Esophagus squamous epithelium (tissue), 5 donors: Measurements from ENCODE around the gene TUBGCP2. TPM values are rescaled to one million over a fixed set of nuclear protein-coding genes. Genes with fewer than 3 reads are reported as not detected.
A peak's percentile ranks its signal among the peaks of the same experiment; 100 is the strongest.

ENCODE experiments used
- DNase-seq: peaks from one replicate; lab custom pipeline; 2025; lab: John Stamatoyannopoulos, UW
- H3K27ac ChIP-seq, 4 donors: fragments of 200-600 bp; sonication (generic); one replicate each; pipeline ENCODE4 v1.5.1; 2016 to 2019; ENCODE audit warnings: mild to moderate bottlenecking in 1 of 4
- H3K27me3 ChIP-seq, 4 donors: fragments of 200-600 bp; sonication (generic); 1 replicate in 3 of 4; 2 replicates in 1 of 4; pipeline versions ENCODE4 v1.5.1 to v1.6.0; 2017 to 2021; ENCODE audit warnings: antibody characterized with exemption in 1 of 4
- H3K36me3 ChIP-seq, 3 donors: fragments of 200-600 bp; sonication (generic); one replicate each; pipeline ENCODE4 v1.5.1; 2016 to 2019
- H3K4me1 ChIP-seq, 3 donors: fragments of 200-600 bp; sonication (generic); one replicate each; pipeline ENCODE4 v1.5.1; 2017 to 2019
- H3K4me3 ChIP-seq, 4 donors: fragments of 200-600 bp; sonication (generic); 1 replicate in 3 of 4; 2 replicates in 1 of 4; pipeline ENCODE4 v1.5.1; 2016 to 2019; ENCODE audit warnings: mild to moderate bottlenecking in 2 of 4, moderate library complexity in 1 of 4
- H3K9me3 ChIP-seq, 3 donors: fragments of 200-600 bp; sonication (generic); one replicate each; pipeline ENCODE4 v1.5.1; 2016 to 2019
- POLR2A ChIP-seq, 4 donors: fragments of 450-650 bp; IDR thresholded peaks; one replicate each; pipeline ENCODE4 v1.6.1; 2017; ENCODE audit warnings: antibody characterized with exemption in 4 of 4, mild to moderate bottlenecking in 4 of 4, moderate library complexity in 3 of 4
- WGBS, 2 donors: methylation state at CpG; one replicate each; pipeline ENCODE4 v1.1.5; 2018; 5-methylcytosine and 5-hydroxymethylcytosine counted together
- intact Hi-C: fragments of 100-400 bp; cut with DNase I; formaldehyde crosslinking; loops from one replicate; pipeline ENCODE4 v1.15.0; 2022
- total RNA-seq, 4 donors: library from RNA; depleted of rRNA; stranded (reverse); fragments of >200 nt; gene quantifications; one replicate each; pipeline ENCODE4 v1.1.0, GENCODE V29; 2016
- TF ChIP-seq, protein P1 (sequence below), 6 experiments: fragments of 450-650 bp in 4 of 6; fragments of 200-600 bp in 2 of 6; sonication (generic) in 2 of 6; IDR thresholded peaks; one replicate each; pipeline ENCODE4 v1.5.1; 2016 to 2019; ENCODE audit warnings: antibody characterized with exemption in 6 of 6, mild to moderate bottlenecking in 4 of 6, moderate library complexity in 4 of 6
- donor health status: DM: yes; HTN: yes; CAD: no.

The TUBGCP2 gene
- total RNA-seq, 4 donors from 2014 or later: 28.4 to 44.4 (median 38.9) TPM

DNA sequence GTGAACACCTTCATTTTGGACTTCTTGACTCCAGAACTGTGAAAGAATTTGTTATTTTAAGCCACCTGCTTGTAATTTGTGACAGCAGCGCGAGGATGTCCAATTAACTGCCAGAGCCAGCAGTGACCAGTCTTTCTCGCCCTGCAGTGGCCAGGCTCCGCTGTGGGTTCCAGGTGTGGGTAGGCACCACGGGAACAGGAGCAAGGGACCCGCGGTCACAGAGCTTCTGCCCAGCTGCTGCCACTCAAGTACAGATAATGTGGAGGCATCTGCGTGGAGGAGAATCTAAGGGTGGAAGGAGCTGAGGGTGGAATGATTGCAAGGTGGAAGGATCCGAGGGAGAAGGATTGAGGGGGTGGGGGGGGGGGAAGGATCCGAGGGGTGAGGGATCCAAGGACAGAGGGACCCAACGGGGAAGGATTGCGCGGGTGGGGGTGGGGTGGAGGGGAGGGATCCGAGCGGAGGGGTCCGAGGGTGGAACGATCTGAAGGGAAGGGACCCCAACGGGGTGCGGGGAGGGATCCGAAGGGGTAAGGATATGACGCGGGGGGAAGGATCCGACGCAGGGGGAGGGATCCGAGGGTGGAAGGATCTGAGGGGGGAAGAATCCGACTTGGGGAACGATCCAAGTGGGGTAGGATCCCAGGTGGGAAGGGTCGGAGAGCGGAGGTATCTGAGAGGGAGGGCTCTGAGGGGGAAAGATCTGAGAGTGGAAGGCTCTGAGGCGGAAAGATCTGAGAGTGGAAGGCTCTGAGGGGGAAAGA, 24.4 kb upstream of the TUBGCP2 start:
- H3K4me3 ChIP-seq: no peak overlapping the region
- peaks cover 18 to 34% (median 24%) of the 10 kb centered on the region in 3 donors for H3K4me1 ChIP-seq
- DNase-seq: no peak
- H3K27me3 ChIP-seq: peaks cover 8 to 87% (median 28%) of the 10 kb centered on the region in 4 donors
- H3K9me3 ChIP-seq: no peaks in the 10 kb centered on the region
- WGBS, 2 donors: 75 to 82% methylated on average over 24 of the region's 30 CpGs
- TF ChIP-seq POLR2A (IDR thresholded peaks at IDR 0.05): no peak
- TF ChIP-seq, protein P1, sequence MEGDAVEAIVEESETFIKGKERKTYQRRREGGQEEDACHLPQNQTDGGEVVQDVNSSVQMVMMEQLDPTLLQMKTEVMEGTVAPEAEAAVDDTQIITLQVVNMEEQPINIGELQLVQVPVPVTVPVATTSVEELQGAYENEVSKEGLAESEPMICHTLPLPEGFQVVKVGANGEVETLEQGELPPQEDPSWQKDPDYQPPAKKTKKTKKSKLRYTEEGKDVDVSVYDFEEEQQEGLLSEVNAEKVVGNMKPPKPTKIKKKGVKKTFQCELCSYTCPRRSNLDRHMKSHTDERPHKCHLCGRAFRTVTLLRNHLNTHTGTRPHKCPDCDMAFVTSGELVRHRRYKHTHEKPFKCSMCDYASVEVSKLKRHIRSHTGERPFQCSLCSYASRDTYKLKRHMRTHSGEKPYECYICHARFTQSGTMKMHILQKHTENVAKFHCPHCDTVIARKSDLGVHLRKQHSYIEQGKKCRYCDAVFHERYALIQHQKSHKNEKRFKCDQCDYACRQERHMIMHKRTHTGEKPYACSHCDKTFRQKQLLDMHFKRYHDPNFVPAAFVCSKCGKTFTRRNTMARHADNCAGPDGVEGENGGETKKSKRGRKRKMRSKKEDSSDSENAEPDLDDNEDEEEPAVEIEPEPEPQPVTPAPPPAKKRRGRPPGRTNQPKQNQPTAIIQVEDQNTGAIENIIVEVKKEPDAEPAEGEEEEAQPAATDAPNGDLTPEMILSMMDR (IDR thresholded peaks at IDR 0.05): no peak
- no peak overlapping the region for H3K27ac ChIP-seq
- no peaks in the 10 kb centered on the region for H3K36me3 ChIP-seq
- intact Hi-C loops: no loop called here

DNA sequence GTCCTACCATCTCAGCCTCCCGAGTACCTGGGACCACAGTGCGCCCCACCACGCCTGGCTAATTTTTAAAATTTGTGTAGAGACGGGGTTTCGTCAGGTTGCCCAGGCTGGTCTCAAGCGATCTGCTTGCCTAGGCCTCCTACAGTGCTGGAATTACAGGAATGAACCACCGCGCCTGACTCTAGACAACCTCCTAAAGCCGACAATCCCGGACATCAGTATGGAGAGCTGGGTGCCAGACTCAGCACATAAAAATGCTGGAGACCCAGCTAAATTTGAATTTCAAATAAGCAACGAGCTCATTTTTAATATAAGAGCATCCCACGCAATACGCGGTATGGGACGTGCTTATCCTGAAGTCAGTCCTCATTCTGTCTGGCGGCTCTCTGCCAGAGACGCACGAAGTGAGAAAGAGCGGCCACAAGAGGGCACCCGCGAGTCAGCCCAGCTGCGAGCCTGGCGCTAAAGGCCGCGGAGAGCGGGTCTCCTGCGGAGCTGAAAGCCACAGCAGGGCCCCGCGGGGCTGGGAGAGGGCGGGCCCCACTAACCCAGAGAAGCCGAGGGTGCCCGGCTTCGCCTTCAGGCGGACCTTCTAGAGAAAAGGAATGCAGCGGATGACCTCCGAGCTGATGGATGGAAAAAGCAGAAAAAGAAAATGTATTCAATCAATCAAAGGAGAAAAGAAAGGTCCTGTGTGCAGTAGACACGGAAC, 21.0 kb upstream of the TUBGCP2 start:
- 7 to 17% methylated on average over 12 to 26 of the region's 37 CpGs for WGBS, 2 donors
- intact Hi-C loops: no loop called here
- Histone ChIP-seq H3K27me3 (peaks cover 15 to 87% (median 34%) of the 10 kb centered on the region in 4 donors), H3K9me3 (no peaks in the 10 kb centered on the region), H3K36me3 (no peaks in the 10 kb centered on the region), H3K27ac (no peak overlapping the region), H3K4me3 (peak overlapping the region in 3 of 4 donors; percentile 20 to 57 (median 30)), H3K4me1 (peaks cover 15 to 36% (median 19%) of the 10 kb centered on the region in 3 donors)
- TF ChIP-seq, protein P1 (IDR thresholded peaks at IDR 0.05): peak; percentile 82 to 97 (median 86)
- no peak for TF ChIP-seq POLR2A (IDR thresholded peaks at IDR 0.05)
- DNase-seq: no peak

DNA sequence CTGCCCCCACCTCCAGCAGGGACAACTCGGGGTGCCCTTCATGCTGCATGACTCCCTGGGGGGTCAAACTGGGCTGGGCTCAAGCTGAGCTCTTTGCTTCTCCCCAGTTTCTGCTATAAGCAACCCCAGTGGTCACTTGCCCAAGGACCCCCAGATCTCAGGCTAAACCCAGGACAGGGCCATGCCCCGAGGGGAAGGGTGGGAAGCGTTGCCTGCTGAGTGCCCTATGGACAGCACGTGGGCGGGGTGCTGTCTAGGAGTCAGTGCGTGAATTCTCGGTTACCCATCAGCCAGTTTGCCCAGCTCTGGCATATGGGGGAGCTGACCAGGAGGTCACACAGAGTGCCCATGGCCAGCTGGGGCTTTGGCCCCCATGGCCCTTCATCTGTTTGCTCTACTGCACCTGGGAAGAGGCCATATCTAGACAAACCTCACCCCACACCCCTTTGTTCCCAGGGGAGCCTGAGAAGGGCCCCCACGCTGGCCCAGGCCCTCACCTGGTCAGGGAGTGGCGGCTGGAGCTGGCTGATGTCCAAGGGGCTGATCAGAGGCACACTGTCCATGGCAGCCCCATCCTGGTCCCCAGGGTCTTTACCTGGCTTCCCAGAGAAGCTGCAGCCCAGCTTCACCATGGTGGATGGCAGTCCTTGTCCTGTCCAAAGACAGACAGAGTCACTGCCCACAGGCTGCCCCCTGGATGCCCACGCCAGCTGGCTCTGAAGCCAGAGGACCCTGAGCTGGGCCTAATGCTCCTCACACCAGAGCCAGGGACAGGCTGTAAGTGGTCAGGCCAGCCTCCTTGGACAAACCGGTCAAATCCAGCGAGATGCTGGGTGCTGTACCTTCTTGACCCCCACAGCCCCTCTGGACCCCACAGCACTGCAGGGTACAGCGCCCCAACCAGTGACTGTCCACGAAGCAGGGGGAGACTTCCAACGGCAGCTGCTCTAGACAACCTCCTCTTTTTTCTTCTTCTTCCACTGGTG, 20.0 kb upstream of the TUBGCP2 start:
- intact Hi-C loops: no loop called here

DNA sequence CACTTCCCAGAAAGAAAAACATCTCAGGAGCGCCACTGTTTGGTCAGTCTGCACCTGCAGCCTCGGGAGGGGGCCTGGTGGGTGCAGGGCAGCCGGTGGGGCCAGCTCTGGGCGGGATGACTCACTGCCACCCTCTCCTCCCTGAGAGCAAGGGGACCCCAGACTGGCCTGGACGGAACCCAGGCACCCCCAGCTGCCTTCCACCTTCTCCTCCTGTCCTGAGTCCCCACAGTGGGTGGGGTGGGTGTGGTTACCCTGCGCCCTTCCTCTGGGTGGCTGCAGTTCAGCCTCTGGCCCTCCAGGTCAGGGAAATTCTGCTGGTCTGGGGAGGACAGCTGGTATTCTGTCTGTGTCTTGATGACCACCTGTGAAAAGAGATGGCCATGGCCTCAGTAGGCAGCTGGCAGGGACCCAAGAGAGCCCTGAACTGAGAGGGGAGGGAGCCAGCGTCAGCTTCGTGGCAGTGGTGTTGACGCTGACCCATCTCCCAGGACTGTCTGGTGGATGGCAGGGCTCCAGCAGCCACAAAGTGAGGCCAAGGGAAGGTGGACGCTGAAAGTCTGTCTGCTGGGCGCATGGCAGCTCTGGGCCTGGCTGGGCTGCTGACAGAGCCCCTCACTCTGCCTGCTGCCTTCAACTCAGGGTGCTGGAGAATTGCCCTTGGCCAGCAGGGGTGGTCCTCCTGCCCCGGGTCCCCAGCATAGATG, 19.1 kb upstream of the TUBGCP2 start:
- 18 to 20% methylated on average over 2 to 3 of the region's 12 CpGs for WGBS, 2 donors
- DNase-seq: no peak

More for the DNA sequence above, 20.0 kb upstream of the TUBGCP2 start:
- Histone ChIP-seq H3K36me3 (no peaks in the 10 kb centered on the region), H3K9me3 (no peaks in the 10 kb centered on the region), H3K27ac (no peak overlapping the region), H3K4me3 (no peak overlapping the region), H3K4me1 (peaks cover 18 to 42% (median 19%) of the 10 kb centered on the region in 3 donors), H3K27me3 (peaks cover 15 to 91% (median 33%) of the 10 kb centered on the region in 4 donors)
- no peak for TF ChIP-seq POLR2A (IDR thresholded peaks at IDR 0.05)
- TF ChIP-seq, protein P1 (IDR thresholded peaks at IDR 0.05): no peak
- WGBS, 2 donors: 68 to 83% methylated on average over 6 to 11 of the region's 15 CpGs
- DNase-seq: no peak

More for the DNA sequence above, 19.1 kb upstream of the TUBGCP2 start:
- Histone ChIP-seq H3K9me3 (no peaks in the 10 kb centered on the region), H3K4me1 (peaks cover 18 to 42% (median 19%) of the 10 kb centered on the region in 3 donors), H3K4me3 (no peak overlapping the region), H3K36me3 (no peaks in the 10 kb centered on the region), H3K27ac (no peak overlapping the region), H3K27me3 (peaks cover 15 to 84% (median 33%) of the 10 kb centered on the region in 4 donors)
- intact Hi-C loops: no loop called here
- TF ChIP-seq, protein P1 (IDR thresholded peaks at IDR 0.05): no peak
- no peak for TF ChIP-seq POLR2A (IDR thresholded peaks at IDR 0.05)
